Fibroblast of mammary gland (primary cell): ENCODE data around the gene GSN.

Experiments used
- DNase-seq: peaks from one replicate; pipeline ENCODE4 v3.0.0-alpha.2; 2010; ENCODE audit warnings: low read depth
- H3K4me3 ChIP-seq: 2 replicates; pipeline ENCODE4 v1.5.1; 2011; ENCODE audit warnings: low read depth, mild to moderate bottlenecking, low read length, moderate library complexity; ENCODE audit not compliant: control insufficient read depth
- CTCF ChIP-seq: conservative IDR thresholded peaks from 2 replicates; pipeline ENCODE4 v1.5.1; 2011; ENCODE audit warnings: low read depth, low read length, inconsistent platforms; ENCODE audit not compliant: control insufficient read depth, insufficient read depth

Gene GSN

GRCh38 chr9:121242959-121243346, 25.0 kb upstream of the GSN start:
- H3K4me3 ChIP-seq: no peak overlapping the region
- DNase-seq: peak; percentile 15
- TF ChIP-seq CTCF: no peak

DNA sequence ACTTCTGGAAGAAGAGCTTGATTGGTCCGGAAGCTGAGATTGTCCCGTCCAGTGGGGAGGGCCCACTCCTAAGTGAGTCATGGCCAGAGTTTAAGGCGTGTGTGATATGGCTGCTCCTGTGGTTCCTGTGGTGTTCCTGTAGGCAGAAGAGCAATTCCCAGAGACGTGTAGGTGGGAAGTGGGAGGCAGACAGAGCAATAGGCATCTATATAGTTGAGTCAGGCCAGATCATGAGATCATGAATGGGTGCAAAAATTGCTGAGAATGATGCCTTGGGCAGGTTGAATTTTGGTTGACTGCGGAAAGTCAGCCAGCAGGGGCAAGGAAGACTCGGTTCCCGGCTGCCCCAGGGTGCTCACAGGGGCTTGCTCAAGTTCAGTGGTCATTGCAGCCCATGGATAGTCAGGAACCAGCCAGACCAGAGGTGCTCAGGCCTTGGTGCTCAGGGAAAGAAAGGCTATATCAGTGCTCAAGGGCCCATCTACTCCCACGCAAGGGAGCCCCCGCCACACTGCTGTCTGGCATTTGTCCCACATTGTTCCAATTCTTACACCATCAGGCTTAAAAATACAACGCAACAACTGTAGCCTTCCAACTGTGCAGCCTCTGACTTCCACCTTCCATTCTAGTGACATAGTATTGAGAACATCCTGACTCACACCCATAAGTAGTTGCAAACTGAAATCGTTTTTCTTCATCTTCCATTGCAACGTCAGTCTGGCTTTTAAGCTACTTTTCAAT, 21.0 kb upstream of the GSN start:
- DNase-seq: peak; percentile 95
- TF ChIP-seq CTCF: no peak
- H3K4me3 ChIP-seq: no peak overlapping the region

DNA sequence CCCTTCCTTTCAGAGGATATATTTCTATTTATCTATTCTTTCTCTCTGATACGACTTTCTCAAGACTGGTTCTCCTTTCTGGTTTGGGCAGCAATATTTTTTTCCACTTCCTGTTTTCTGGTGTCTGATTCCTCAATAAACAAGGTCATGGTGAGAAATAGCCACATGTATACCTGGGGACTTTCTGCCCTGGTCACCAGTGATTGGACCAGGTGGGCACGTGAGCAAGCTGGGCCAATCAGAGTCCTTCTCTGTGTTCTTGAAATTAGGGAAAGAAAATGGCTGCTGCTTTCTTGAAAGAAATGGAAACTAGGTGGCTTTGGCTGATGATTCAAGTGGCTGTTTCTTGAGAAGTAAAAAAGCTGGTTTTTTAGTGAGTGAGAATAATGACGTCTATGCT, 18.4 kb upstream of the GSN start:
- no peak for TF ChIP-seq CTCF
- no peak for DNase-seq

DNA sequence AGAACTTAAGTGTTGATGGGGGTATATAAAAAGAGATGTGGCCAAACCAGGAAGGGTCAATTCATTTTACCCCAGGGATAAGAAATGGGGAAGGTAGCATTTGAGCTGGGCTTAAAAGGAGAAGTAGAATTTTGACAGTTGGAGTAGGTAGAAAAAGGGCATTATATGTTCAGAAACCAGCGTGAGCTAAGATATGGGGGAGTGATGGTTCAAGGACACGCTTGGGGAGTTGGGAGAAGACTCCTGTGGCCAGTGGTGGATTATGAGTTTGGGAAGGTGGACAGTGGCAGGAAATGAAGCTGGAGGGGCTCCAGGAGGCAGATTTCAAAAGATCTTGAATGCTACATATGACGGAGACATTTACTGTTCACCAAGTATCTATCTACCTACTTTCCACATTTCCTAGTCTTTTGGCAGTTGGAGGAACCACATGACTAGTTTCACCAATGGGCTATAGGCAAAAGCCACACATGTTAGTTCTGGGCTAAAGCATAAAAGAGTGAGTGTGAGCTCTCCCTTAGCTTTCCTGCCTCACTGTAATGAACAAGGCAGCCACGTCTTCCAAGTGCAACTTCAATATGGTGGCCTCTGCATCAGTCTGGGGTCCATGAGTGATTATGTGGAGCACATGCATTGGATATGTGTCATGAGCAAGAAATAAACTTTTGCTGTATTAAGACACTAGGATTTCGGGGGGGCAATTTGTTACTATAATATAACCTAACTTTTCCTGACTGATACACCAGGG, 15.7 kb upstream of the GSN start:
- no peak overlapping the region for H3K4me3 ChIP-seq
- no peak for TF ChIP-seq CTCF
- DNase-seq: no peak

More for the DNA sequence above, 18.4 kb upstream of the GSN start:
- no peak overlapping the region for H3K4me3 ChIP-seq

GRCh38 chr9:121253162-121253561, 14.8 kb upstream of the GSN start:
- TF ChIP-seq CTCF: no peak
- DNase-seq: no peak
- H3K4me3 ChIP-seq: no peak overlapping the region

DNA sequence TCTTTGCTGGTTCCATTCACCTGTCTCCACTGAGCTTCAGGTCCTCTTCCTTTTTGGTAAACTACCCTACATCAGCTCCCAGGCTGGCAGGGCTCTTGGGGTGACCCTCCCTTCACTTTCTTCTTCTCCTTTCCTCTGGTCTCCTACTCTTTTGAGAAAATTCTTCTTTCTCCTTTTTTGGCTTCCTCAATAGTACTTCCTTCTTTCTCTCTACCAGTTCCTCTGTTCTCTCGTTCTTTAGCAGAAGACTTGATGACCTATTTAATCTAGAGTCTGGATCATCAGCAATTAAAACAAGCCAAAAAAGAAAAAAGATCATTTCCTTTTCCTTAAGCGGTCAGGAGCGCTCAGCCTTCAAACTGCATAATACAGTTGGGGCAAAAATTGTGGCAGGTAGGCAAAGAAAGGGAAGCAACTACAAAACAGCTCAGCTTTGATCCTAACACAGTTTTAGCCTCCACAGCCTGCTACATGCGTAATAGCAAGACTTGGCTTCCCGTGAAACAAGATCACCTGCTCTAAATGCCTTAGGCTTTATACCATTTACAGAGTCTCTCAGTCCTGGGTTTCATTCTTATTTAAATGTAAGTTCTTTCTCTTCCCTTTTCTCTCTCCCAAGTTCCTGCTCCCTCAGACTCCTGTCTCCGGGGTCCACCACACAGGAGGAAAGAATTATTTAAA, 14.0 kb upstream of the GSN start:
- no peak for TF ChIP-seq CTCF
- DNase-seq: no peak
- H3K4me3 ChIP-seq: no peak overlapping the region
